Body of pancreas (tissue), 4 donors: Measurements from ENCODE around the gene NOL6. TPM values are rescaled to one million over a fixed set of nuclear protein-coding genes. Genes with fewer than 3 reads are reported as not detected.
A peak's percentile ranks its signal among the peaks of the same experiment; 100 is the strongest.

ENCODE experiments used
- ATAC-seq: fragments of 150-250 bp; one replicate; pipeline ENCODE4 v1.9.1; 2016
- DNase-seq, 4 donors: peaks; one replicate each; pipeline ENCODE4 v3.0.0-alpha.2; 2019
- H3K27ac ChIP-seq, 4 donors: fragments of 200-600 bp; sonication (generic); 1 replicate in 3 of 4; 2 replicates in 1 of 4; pipeline versions ENCODE4 v1.5.1 to v1.6.1; 2016 to 2019; ENCODE audit warnings: mild to moderate bottlenecking in 1 of 4, mixed read lengths in 1 of 4, moderate library complexity in 1 of 4
- H3K27me3 ChIP-seq, 2 donors: fragments of 200-600 bp; sonication (generic); one replicate each; pipeline ENCODE4 v1.6.0; 2016; ENCODE audit warnings: mild to moderate bottlenecking in 1 of 2
- H3K36me3 ChIP-seq, 2 donors: fragments of 200-600 bp; sonication (generic); replicated peaks in 1 of 2; 2 replicates each; pipeline ENCODE4 v1.5.1; 2016; ENCODE audit warnings: low read depth in 2 of 2; ENCODE audit not compliant: insufficient read depth in 1 of 2
- H3K4me1 ChIP-seq: fragments of 200-600 bp; sonication (generic); one replicate; pipeline ENCODE4 v1.6.0; 2016
- H3K4me3 ChIP-seq, 2 donors: fragments of 200-600 bp; sonication (generic); 1 replicate in 1 of 2; 2 replicates in 1 of 2; pipeline ENCODE4 v1.5.1; 2016 to 2019
- H3K9me3 ChIP-seq, 3 donors: fragments of 200-600 bp; sonication (generic); 1 replicate in 2 of 3; 2 replicates in 1 of 3; pipeline ENCODE4 v1.5.1; 2016
- CTCF ChIP-seq, 7 experiments: fragments of 450-650 bp in 4 of 7; fragments of 200-600 bp in 3 of 7; sonication (generic) in 3 of 7; IDR thresholded peaks; one replicate each; pipeline ENCODE4 v1.5.1; 2016 to 2019; ENCODE audit warnings: antibody characterized with exemption in 7 of 7
- POLR2A ChIP-seq, 3 donors: fragments of 450-650 bp; IDR thresholded peaks; one replicate each; pipeline ENCODE4 v1.6.1; 2016; ENCODE audit warnings: antibody characterized with exemption in 3 of 3, mild to moderate bottlenecking in 2 of 3
- WGBS, 2 donors: methylation state at CpG; one replicate each; pipeline ENCODE4 v1.1.5; 2017; 5-methylcytosine and 5-hydroxymethylcytosine counted together
- intact Hi-C: fragments of 100-400 bp; cut with DNase I; formaldehyde crosslinking; loops from one replicate; pipeline ENCODE4 v1.15.1; 2023
- total RNA-seq, 2 donors: library from RNA; depleted of rRNA; stranded (reverse); fragments of >200 nt; gene quantifications; one replicate each; pipeline ENCODE4 v1.1.0, GENCODE V29; 2016

NOL6 gene
- total RNA-seq, 2 donors from 2014 or later = 14.8 to 23.1 TPM

GRCh38 chr9:33450621-33451146, 23.0 kb downstream of the NOL6 start:
- no peak overlapping the region for H3K27ac ChIP-seq
- WGBS, 2 donors = 86 to 100% methylated on average over 1 to 4 of the region's 4 CpGs
- DNase-seq (no peak), ATAC-seq (no peak)
- intact Hi-C loops = no loop called here
- TF ChIP-seq CTCF (IDR thresholded peaks at IDR 0.05) (no peak), POLR2A (IDR thresholded peaks at IDR 0.05) (no peak)
- H3K27me3 ChIP-seq = no peaks in the 10 kb centered on the region
- no peaks in the 10 kb centered on the region for H3K9me3 ChIP-seq
- H3K36me3 ChIP-seq = no peaks in the 10 kb centered on the region
- no peak overlapping the region for H3K4me3 ChIP-seq
- H3K4me1 ChIP-seq = peaks cover 24% of the 10 kb centered on the region

- 90 to 95% methylated on average over 5 of the region's 5 CpGs for WGBS, 2 donors
- Histone ChIP-seq H3K9me3 (no peaks in the 10 kb centered on the region), H3K36me3 (no peaks in the 10 kb centered on the region), H3K4me3 (no peak overlapping the region), H3K4me1 (peaks cover 33% of the 10 kb centered on the region), H3K27ac (no peak overlapping the region), H3K27me3 (no peaks in the 10 kb centered on the region)
- TF ChIP-seq CTCF (IDR thresholded peaks at IDR 0.05) = no peak
- TF ChIP-seq POLR2A (IDR thresholded peaks at IDR 0.05) = no peak
- ATAC-seq = no peak
- no peak for DNase-seq
- intact Hi-C loops = no loop called here
Measured at GRCh38 chr9:33449715-33450114, 24.0 kb downstream of the NOL6 start.

GRCh38 chr9:33447799-33448553, 25.7 kb downstream of the NOL6 start:
- 26 to 28% methylated on average over 15 to 20 of the region's 20 CpGs for WGBS, 2 donors

GRCh38 chr9:33446946-33447798, 26.6 kb downstream of the NOL6 start, which contains the start of gene AQP3:
TSS of gene AQP3 (minus strand) at chr9:33447593. CDS start at chr9:33447530, 63 bp downstream.
- peak within 1 kb of the TSS; percentile 10 to 41 for H3K4me3 ChIP-seq
- H3K4me1 ChIP-seq = peaks cover 36% of the 10 kb centered on the region
- H3K27ac ChIP-seq = peak within 1 kb of the TSS; percentile 67 to 89 (median 84)
- H3K36me3 ChIP-seq = peaks cover 0 to 3% of the 10 kb centered on the region in 2 donors
- ATAC-seq (peak; percentile 83), DNase-seq (peak; percentile 75 to 82 (median 80))
- TF ChIP-seq POLR2A (IDR thresholded peaks at IDR 0.05) (peak; percentile 84 to 85 (median 84)), CTCF (IDR thresholded peaks at IDR 0.05) (peak in 6 of 7 experiments; percentile 11 to 45 (median 32))
- intact Hi-C loops = no loop called here
- H3K9me3 ChIP-seq = no peaks in the 10 kb centered on the region
- no peaks in the 10 kb centered on the region for H3K27me3 ChIP-seq
- 1 to 4% methylated on average over 10 to 41 of the region's 50 CpGs for WGBS, 2 donors

More at GRCh38 chr9:33447799-33448553, 25.7 kb downstream of the NOL6 start:
- ATAC-seq (peak; percentile 6), DNase-seq (peak; percentile 41 to 74 (median 53))
- no peaks in the 10 kb centered on the region for H3K27me3 ChIP-seq
- TF ChIP-seq POLR2A (IDR thresholded peaks at IDR 0.05) = no peak
- no peak for TF ChIP-seq CTCF (IDR thresholded peaks at IDR 0.05)
- H3K36me3 ChIP-seq = no peaks in the 10 kb centered on the region
- peaks cover 36% of the 10 kb centered on the region for H3K4me1 ChIP-seq
- H3K9me3 ChIP-seq = no peaks in the 10 kb centered on the region
- peak overlapping the region; percentile 67 to 89 (median 84) for H3K27ac ChIP-seq
- H3K4me3 ChIP-seq = peak overlapping the region in 1 of 2 donors; percentile 41
- intact Hi-C loops = no loop called here
